B cell (primary cell): ENCODE results near the gene PIGZ. TPM values are rescaled to one million over a fixed set of nuclear protein-coding genes. Genes with fewer than 3 reads are reported as not detected.
A peak's percentile ranks its signal among the peaks of the same experiment; 100 is the strongest.

ENCODE experiments used
- ATAC-seq: fragments of 200-7000 bp; cut with Tn5 transposase; one replicate; pipeline ENCODE4 v1.10.0; 2021; ENCODE audit warnings: low read depth, mild to moderate bottlenecking, moderate number of reproducible peaks, moderate library complexity
- CTCF ChIA-PET: fragments of 350-600 bp; sonication (Branson Sonifier 250); formaldehyde crosslinking; loops from one replicate; lab custom pipeline; 2021; ENCODE audit warnings: antibody characterized with exemption, inconsistent platforms; lab: Charles Lee
- POLR2A ChIA-PET: fragments of 350-600 bp; sonication (Branson Sonifier 250); formaldehyde crosslinking; loops from one replicate; lab custom pipeline; 2021; ENCODE audit warnings: antibody characterized with exemption; lab: Charles Lee
- DNase-seq: peaks from one replicate; pipeline ENCODE4 v3.0.0; 2013
- H2AFZ ChIP-seq: 2 replicates; pipeline ENCODE4 v1.6.1; 2012; ENCODE audit warnings: mild to moderate bottlenecking, low read depth, low read length; ENCODE audit not compliant: insufficient read depth, poor library complexity, severe bottlenecking
- H3K27ac ChIP-seq, 2 donors: 1 replicate in 1 of 2; 2 replicates in 1 of 2; pipeline ENCODE4 v1.5.1; 2012 to 2013; ENCODE audit warnings: low read length in 2 of 2, mild to moderate bottlenecking in 2 of 2, moderate library complexity in 1 of 2
- H3K27me3 ChIP-seq, 4 experiments: fragments of 200-600 bp in 1 of 4; sonication (generic) in 1 of 4; replicated peaks in 1 of 4; 1 replicate in 2 of 4; 2 replicates in 2 of 4; pipeline versions ENCODE4 v1.6.1 to v1.7.0; 2013 to 2016; ENCODE audit warnings: low read length in 3 of 4, mild to moderate bottlenecking in 2 of 4, mixed read lengths in 1 of 4, moderate library complexity in 1 of 4; ENCODE audit not compliant: insufficient read depth in 4 of 4, control insufficient read depth in 3 of 4; ENCODE audit errors: control extremely low read depth in 1 of 4
- H3K36me3 ChIP-seq, 2 experiments: replicated peaks in 1 of 2; 1 replicate in 1 of 2; 2 replicates in 1 of 2; pipeline versions ENCODE4 v1.6.1 to v1.7.1; 2013; ENCODE audit warnings: low read length in 1 of 2; ENCODE audit not compliant: insufficient read depth in 2 of 2, control insufficient read depth in 1 of 2; ENCODE audit errors: control extremely low read depth in 1 of 2, extremely low read depth in 1 of 2
- H3K4me1 ChIP-seq, 2 donors: fragments of 200-600 bp in 1 of 2; sonication (generic) in 1 of 2; 1 replicate in 1 of 2; 2 replicates in 1 of 2; pipeline versions ENCODE4 v1.5.1 to v1.6.1; 2013 to 2017; ENCODE audit warnings: low read length in 2 of 2; ENCODE audit not compliant: control insufficient read depth in 2 of 2, insufficient read depth in 2 of 2
- H3K4me2 ChIP-seq: replicated peaks from 2 replicates; pipeline ENCODE3; 2012; ENCODE audit warnings: mild to moderate bottlenecking, low read depth, low read length; ENCODE audit not compliant: poor library complexity, severe bottlenecking
- H3K4me3 ChIP-seq, 5 experiments: fragments of 200-600 bp in 1 of 5; sonication (generic) in 1 of 5; 1 replicate in 3 of 5; 2 replicates in 2 of 5; pipeline versions ENCODE4 v1.5.1 to v1.7.0; 2011 to 2016; ENCODE audit warnings: low read length in 4 of 5, mild to moderate bottlenecking in 4 of 5, low read depth in 2 of 5, control low read depth in 1 of 5, moderate library complexity in 1 of 5; ENCODE audit not compliant: insufficient read depth in 1 of 5; ENCODE audit errors: control extremely low read depth in 1 of 5, extremely low read depth in 1 of 5
- H3K79me2 ChIP-seq: fragments of 200-600 bp; sonication (generic); one replicate; pipeline ENCODE4 v1.6.0; 2016; ENCODE audit warnings: low read length; ENCODE audit not compliant: control insufficient read depth, insufficient read depth
- H3K9ac ChIP-seq: fragments of 200-600 bp; sonication (generic); 2 replicates; pipeline ENCODE4 v1.6.1; 2017; ENCODE audit warnings: mild to moderate bottlenecking, low read length, moderate library complexity
- H3K9me3 ChIP-seq, 3 donors: one replicate each; pipeline versions ENCODE4 v1.6.1 to v1.7.1; 2013; ENCODE audit warnings: low read length in 2 of 3; ENCODE audit not compliant: control insufficient read depth in 2 of 3, insufficient read depth in 1 of 3; ENCODE audit errors: control extremely low read depth in 1 of 3
- H4K20me1 ChIP-seq: 2 replicates; pipeline ENCODE4 v1.6.0; 2012; ENCODE audit warnings: mild to moderate bottlenecking, low read length; ENCODE audit not compliant: insufficient read depth, control insufficient read depth, poor library complexity, severe bottlenecking
- H3K27ac Mint-ChIP-seq: one replicate; pipeline ENCODE4 v1.8.0; 2021; ENCODE audit warnings: mixed read lengths
- H3K27me3 Mint-ChIP-seq: one replicate; pipeline ENCODE4 v1.8.0; 2021; ENCODE audit warnings: mixed read lengths
- H3K4me1 Mint-ChIP-seq: one replicate; pipeline ENCODE4 v1.8.0; 2021; ENCODE audit warnings: mixed read lengths
- H3K4me3 Mint-ChIP-seq: one replicate; pipeline ENCODE4 v1.8.0; 2021; ENCODE audit warnings: mixed read lengths
- H3K9me3 Mint-ChIP-seq: one replicate; pipeline ENCODE4 v1.8.0; 2022; ENCODE audit warnings: mixed read lengths; ENCODE audit not compliant: insufficient read depth
- EZH2 ChIP-seq: IDR thresholded peaks from 2 replicates; pipeline ENCODE4 v1.6.1; 2012; ENCODE audit warnings: borderline replicate concordance, low read depth, mild to moderate bottlenecking, moderate library complexity, low read length; ENCODE audit not compliant: insufficient read depth, poor library complexity, severe bottlenecking
- WGBS: methylation state at CpG from one replicate; pipeline ENCODE4 v1.1.5; 2013; ENCODE audit warnings: missing lambda C conversion rate; ENCODE audit not compliant: insufficient coverage; 5-methylcytosine and 5-hydroxymethylcytosine counted together
- intact Hi-C: fragments of 100-400 bp; cut with micrococcal nuclease; formaldehyde crosslinking; loops from one replicate; pipeline ENCODE4 v1.10.0; 2022
- polyA plus RNA-seq: library from polyadenylated mRNA; depleted of rRNA; stranded (reverse); fragments of >200 nt; gene quantifications from 2 replicates; pipeline ENCODE4 v1.2.3, GENCODE V29; 2012
- total RNA-seq, 2 donors: library from RNA; stranded (reverse); fragments of 120-200 nt in 1 of 2; gene quantifications; 1 replicate in 1 of 2; 2 replicates in 1 of 2; pipeline versions ENCODE4 v1.2.3 to v1.2.4, GENCODE V29; 2013 to 2022
- TF ChIP-seq, protein P1 (sequence below): fragments of 200-600 bp; IDR thresholded peaks from one replicate; pipeline ENCODE4 v1.8.0; 2022; ENCODE audit warnings: antibody characterized with exemption, mild to moderate bottlenecking

PIGZ gene
- total and polyA plus RNA-seq, 2 donors (not counting 1 experiment from before 2014, with no cell fraction given), result 2.2 to 3.9 TPM

DNA sequence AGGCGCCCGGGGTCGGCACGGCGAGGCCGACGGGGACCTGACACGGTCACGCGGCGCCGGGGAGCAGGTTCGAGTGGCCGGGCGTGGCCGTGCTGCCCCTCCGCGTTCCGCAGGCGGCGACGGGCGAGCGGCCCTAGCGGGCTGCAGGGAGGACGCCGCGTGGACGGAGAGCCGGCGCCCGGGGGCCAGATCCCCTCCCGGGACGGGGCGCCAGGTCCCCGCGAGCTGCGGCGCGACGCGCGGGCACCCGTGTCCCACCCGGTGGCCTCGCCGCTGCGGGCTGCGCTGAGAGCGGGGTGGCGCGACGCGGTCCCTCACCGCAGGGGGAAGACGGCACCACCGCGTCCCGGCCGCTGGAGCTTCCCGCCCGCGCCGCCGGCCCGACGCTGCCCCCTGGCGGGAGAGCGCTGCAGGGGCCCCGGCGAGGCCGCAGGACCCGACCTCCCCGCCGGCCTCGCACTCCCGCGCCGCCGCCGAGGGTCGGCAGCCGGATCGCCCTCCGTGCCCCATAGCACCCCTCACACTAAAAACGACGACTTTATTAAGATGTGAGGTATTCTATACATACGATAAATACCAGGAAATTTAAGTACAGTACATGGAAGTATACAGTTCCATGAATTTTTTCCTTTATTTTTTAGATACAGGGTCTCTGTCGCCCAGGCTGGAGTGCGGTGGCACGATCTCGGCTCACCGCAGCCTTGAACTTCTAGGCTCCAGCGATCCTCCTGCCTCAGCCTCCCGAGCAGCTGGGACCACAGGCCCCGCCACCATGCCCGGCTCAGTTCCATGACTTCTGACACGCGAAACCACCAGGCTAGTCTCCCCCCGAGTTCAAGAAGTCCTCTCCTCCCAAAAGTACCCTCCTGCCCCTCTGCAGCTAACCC lies 1.3 kb upstream of the PIGZ start:
- intact Hi-C loops, result loop anchor here (1.0 to 2.0 kb wide), 6 partner anchors 27 to 402 kb away; partner anchors contain the start of genes CEP19, FBXO45, NCBP2 and PIGX
- Histone ChIP-seq H3K27me3 (peaks cover 0 to 4% (median 1%) of the 10 kb centered on the region in 4 experiments), H3K4me1 (peaks cover 5 to 11% of the 10 kb centered on the region in 2 donors), H3K9ac (peak overlapping the region; percentile 76), H2AFZ (peak overlapping the region; percentile 90), H3K36me3 (no peaks in the 10 kb centered on the region), H3K4me3 (peak overlapping the region; percentile 46 to 82 (median 68)), H3K79me2 (no peaks in the 10 kb centered on the region), H3K4me2 (peak overlapping the region; percentile 98), H3K9me3 (no peaks in the 10 kb centered on the region), H3K27ac (no peak overlapping the region), H4K20me1 (no peaks in the 10 kb centered on the region)
- H3K27ac Mint-ChIP-seq, result peak overlapping the region; percentile 81
- H3K9me3 Mint-ChIP-seq, result no peaks in the 10 kb centered on the region
- 10% methylated on average over 88 of the region's 100 CpGs for WGBS
- peak; percentile 76 for ATAC-seq
- H3K4me1 Mint-ChIP-seq, result peaks cover 19% of the 10 kb centered on the region
- peak overlapping the region; percentile 85 for H3K4me3 Mint-ChIP-seq
- peak; percentile 83 for DNase-seq
- POLR2A ChIA-PET, result interaction anchor here (0.6 to 1.7 kb wide), 3 partner anchors 27 to 230 kb away, joined by 4 to 8 read pairs (median 5); partner anchors contain the start of gene NCBP2
- CTCF ChIA-PET, result interaction anchor here (0.6 to 5.4 kb wide), 25 partner anchors 9 to 441 kb away, joined by 3 to 66 read pairs (median 3); partner anchors contain the start of genes NCBP2 and SENP5
- no peak for TF ChIP-seq EZH2
- TF ChIP-seq, protein P1, sequence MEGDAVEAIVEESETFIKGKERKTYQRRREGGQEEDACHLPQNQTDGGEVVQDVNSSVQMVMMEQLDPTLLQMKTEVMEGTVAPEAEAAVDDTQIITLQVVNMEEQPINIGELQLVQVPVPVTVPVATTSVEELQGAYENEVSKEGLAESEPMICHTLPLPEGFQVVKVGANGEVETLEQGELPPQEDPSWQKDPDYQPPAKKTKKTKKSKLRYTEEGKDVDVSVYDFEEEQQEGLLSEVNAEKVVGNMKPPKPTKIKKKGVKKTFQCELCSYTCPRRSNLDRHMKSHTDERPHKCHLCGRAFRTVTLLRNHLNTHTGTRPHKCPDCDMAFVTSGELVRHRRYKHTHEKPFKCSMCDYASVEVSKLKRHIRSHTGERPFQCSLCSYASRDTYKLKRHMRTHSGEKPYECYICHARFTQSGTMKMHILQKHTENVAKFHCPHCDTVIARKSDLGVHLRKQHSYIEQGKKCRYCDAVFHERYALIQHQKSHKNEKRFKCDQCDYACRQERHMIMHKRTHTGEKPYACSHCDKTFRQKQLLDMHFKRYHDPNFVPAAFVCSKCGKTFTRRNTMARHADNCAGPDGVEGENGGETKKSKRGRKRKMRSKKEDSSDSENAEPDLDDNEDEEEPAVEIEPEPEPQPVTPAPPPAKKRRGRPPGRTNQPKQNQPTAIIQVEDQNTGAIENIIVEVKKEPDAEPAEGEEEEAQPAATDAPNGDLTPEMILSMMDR, result peak; percentile 86
- H3K27me3 Mint-ChIP-seq, result peaks cover 9% of the 10 kb centered on the region
